Mucosa of descending colon (tissue), 3 donors: ENCODE results near the gene PTPRN2. TPM values are rescaled to one million over a fixed set of nuclear protein-coding genes. Genes with fewer than 3 reads are reported as not detected.
"Not testable (repeated sequence)": the region's sequence is repeated elsewhere in the genome, so short reads cannot be mapped to it uniquely, and the experiment has no call there.

Experiments
- ATAC-seq: fragments of 200-7000 bp; cut with Tn5 transposase; one replicate; pipeline ENCODE4 v1.9.1; 2020; ENCODE audit warnings: mild to moderate bottlenecking, moderate library complexity
- DNase-seq, 3 donors: peaks; one replicate each; pipeline ENCODE4 v3.0.0-alpha.2; 2020
- H3K36me3 ChIP-seq: fragments of 200-600 bp; one replicate; pipeline ENCODE4 v1.8.0; 2021; ENCODE audit warnings: low read depth, mild to moderate bottlenecking
- H3K4me1 ChIP-seq: fragments of 200-600 bp; one replicate; pipeline ENCODE4 v1.8.0; 2021; ENCODE audit warnings: low read depth, mild to moderate bottlenecking
- H3K4me3 ChIP-seq: fragments of 200-600 bp; one replicate; pipeline ENCODE4 v1.8.0; 2021; ENCODE audit warnings: mild to moderate bottlenecking
- H3K9me3 ChIP-seq: fragments of 200-600 bp; one replicate; pipeline ENCODE4 v1.8.0; 2021; ENCODE audit warnings: mild to moderate bottlenecking
- intact Hi-C, 2 donors: fragments of 100-400 bp; cut with DNase I in 1 of 2; cut with micrococcal nuclease in 1 of 2; formaldehyde crosslinking; loops; one replicate each; pipeline versions ENCODE4 v1.11.0 to v1.11.1; 2022; cut with DNase I, micrococcal nuclease
- total RNA-seq, 3 donors: library from RNA; stranded (reverse); fragmentation: NEBNext Ultra II Directional in 2 of 3; extraction: Animal tissue kit (Norgen Biotek cat#: 25700) in 2 of 3; gene quantifications; one replicate each; pipeline versions ENCODE4 v1.2.1 to v1.2.4, GENCODE V29; 2021 to 2023
- TF ChIP-seq, protein P1 (sequence below): fragments of 200-600 bp; IDR thresholded peaks from one replicate; pipeline ENCODE4 v1.8.0; 2022; ENCODE audit warnings: antibody characterized with exemption, mild to moderate bottlenecking
- donor health status: DM: no; HTN: no; CAD: no; lungs with moderate emphysema.
- donor health status: DM: no; HTN: no; CAD: no.
- donor health status: DM: no; HTN: yes; CAD: no.

Gene PTPRN2
- total RNA-seq, 3 donors from 2014 or later: 12.5 to 28.0 (median 26.2) TPM

DNA sequence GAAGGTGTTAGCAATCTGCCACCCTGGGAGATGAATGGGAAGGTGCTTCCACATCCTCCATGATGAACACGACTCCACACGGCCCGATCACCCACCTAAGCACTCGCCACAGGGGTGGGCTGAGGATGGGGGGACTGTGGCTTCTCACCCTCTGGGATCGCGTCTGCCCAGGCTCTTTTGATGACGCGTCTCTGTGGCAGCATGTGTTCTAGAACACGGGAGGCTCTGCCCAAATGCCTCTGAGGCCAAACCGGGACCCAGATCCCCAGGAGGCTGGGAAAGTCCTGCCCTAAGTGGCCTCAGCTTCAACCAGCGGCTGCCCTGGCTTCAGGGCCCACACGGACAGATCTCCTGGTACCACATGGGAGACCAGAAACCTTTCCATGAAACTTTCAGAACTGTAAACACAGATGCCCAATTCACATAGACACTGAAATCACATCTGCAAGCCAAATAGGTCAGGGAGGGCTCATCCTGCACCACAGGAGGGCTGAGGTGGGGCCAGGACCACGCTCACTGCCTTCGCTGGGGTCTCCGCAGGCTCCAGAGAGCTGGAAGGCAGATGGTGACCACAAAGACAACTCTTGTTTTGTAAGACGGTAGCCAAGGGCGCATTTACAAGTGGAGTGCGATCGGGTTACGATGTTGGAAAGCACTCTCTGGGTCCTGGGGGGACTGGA lies 200.6 kb downstream of the PTPRN2 start:
- Histone ChIP-seq H3K36me3 (no peaks in the 10 kb centered on the region), H3K4me1 (no peaks in the 10 kb centered on the region), H3K4me3 (no peak overlapping the region), H3K9me3 (no peaks in the 10 kb centered on the region)
- TF ChIP-seq, protein P1, sequence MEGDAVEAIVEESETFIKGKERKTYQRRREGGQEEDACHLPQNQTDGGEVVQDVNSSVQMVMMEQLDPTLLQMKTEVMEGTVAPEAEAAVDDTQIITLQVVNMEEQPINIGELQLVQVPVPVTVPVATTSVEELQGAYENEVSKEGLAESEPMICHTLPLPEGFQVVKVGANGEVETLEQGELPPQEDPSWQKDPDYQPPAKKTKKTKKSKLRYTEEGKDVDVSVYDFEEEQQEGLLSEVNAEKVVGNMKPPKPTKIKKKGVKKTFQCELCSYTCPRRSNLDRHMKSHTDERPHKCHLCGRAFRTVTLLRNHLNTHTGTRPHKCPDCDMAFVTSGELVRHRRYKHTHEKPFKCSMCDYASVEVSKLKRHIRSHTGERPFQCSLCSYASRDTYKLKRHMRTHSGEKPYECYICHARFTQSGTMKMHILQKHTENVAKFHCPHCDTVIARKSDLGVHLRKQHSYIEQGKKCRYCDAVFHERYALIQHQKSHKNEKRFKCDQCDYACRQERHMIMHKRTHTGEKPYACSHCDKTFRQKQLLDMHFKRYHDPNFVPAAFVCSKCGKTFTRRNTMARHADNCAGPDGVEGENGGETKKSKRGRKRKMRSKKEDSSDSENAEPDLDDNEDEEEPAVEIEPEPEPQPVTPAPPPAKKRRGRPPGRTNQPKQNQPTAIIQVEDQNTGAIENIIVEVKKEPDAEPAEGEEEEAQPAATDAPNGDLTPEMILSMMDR: no peak
- ATAC-seq (no peak), DNase-seq (no peak)
- intact Hi-C loops: no loop called here

DNA sequence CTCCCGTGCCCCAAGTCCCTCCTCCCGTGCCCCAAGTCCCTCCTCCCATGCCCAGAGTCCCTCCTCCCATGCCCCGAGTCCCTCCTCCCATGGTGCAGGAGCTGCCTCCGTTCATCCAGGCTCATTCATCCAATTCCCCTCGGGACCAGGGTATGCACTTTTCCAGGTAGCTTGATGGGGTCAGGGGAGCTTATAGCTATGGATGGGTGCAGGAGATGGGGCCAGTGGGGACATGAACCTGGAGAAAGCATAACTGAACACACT lies 201.3 kb downstream of the PTPRN2 start:
- ATAC-seq (no peak), DNase-seq (no peak)
- intact Hi-C loops: no loop called here
- TF ChIP-seq, protein P1: no peak
- Histone ChIP-seq H3K4me1 (no peaks in the 10 kb centered on the region), H3K36me3 (no peaks in the 10 kb centered on the region), H3K4me3 (no peak overlapping the region), H3K9me3 (no peaks in the 10 kb centered on the region)

DNA sequence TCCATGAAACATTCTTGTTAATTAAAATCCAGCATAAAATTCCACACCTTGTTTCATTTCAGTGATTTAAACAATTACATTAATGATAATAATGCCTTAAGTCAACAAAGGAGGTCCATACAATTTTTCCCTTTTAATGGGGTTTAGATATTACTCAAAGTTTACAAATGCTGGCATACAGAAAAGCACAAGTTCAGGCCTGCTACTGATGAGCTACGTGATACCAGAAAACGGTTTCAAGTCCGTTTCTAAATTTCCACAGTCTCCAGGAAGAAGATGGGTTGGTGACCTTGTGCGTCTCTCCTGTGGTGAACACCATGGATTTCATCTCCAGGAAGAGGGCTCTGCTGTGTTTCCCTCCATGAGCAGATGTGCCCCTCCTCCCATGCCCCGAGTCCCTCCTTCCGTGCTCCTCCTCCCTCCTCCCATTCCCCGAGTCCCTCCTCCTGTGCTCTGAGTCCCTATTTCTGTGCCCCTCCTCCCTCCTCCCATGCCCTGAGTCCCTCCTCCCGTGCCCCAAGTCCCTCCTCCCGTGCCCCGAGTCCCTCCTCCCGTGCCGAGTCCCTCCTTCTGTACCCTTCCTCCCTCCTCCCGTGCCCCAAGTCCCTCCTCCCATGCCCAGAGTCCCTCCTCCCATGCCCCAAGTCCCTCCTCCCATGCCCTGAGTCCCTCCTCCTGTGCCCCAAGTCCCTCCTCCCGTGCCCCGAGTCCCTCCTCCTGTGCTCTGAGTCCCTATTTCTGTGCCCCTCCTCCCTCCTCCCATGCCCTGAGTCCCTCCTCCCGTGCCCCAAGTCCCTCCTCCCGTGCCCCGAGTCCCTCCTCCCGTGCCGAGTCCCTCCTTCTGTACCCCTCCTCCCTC lies 201.9 kb downstream of the PTPRN2 start:
- H3K4me3 ChIP-seq, H3K9me3 ChIP-seq, H3K4me1 ChIP-seq, intact Hi-C loops, H3K36me3 ChIP-seq, ATAC-seq, DNase-seq: not testable (repeated sequence)

DNA sequence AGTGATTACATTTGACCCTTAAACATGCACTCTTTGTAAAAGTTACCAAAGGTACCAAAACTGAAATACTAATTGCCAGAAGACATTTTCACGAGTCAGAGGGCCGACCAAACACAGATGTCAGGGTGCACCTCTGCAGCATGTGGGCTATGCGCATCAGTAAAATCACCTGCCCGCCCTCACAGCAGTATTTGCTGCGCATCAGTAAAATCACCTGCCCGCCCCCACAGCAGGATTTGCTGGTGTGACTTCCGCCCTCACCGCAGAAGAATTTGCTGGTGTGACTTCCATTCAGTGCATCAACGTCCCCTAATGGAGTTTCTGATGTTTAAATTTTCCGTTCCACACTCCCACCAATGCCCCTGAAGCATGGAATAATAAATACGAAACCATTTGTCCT lies 202.9 kb downstream of the PTPRN2 start:
- H3K4me3 ChIP-seq: no peak overlapping the region
- intact Hi-C loops: no loop called here
- peaks cover 5% of the 10 kb centered on the region for H3K9me3 ChIP-seq
- ATAC-seq: no peak
- H3K4me1 ChIP-seq: no peaks in the 10 kb centered on the region
- H3K36me3 ChIP-seq: no peaks in the 10 kb centered on the region
- TF ChIP-seq, protein P1: no peak
- no peak for DNase-seq

DNA sequence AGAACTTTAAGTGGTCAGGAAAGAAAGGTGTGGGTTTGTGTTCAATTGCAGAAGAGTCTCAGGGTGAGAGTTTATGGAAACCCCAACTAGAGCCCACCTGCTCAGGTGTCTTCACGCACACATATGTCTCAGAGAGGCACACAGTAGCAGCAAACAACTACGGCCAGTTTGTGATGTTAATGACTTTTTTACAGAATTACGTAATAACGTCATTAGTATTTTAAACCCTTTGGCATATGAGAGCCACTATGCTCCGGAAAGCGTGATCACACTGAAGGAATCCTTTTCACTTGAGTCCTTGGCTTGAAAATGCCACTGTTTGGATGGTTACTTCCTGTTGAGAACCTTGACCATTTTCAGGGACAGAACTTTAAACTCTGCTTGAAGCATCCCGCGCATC lies 204.0 kb downstream of the PTPRN2 start:
- no peaks in the 10 kb centered on the region for H3K4me1 ChIP-seq
- H3K4me3 ChIP-seq: no peak overlapping the region
- H3K9me3 ChIP-seq: peaks cover 5% of the 10 kb centered on the region
- no peak for DNase-seq
- H3K36me3 ChIP-seq: no peaks in the 10 kb centered on the region
- intact Hi-C loops: no loop called here
- TF ChIP-seq, protein P1: no peak
- ATAC-seq: no peak
